Keratinocyte (primary cell): ENCODE results near the gene INVS. TPM values are rescaled to one million over a fixed set of nuclear protein-coding genes. Genes with fewer than 3 reads are reported as not detected.

Source experiments
- DNase-seq: peaks from one replicate; pipeline ENCODE4 v3.0.0-alpha.2; 2011; ENCODE audit warnings: low read depth, missing footprints, low spot score
- FAIRE-seq: peaks from 2 replicates; lab custom pipeline; 2011; peaks lifted over from hg19 to GRCh38; lab: Jason Lieb, UNC
- H2AFZ ChIP-seq: 2 replicates; pipeline ENCODE4 v1.6.0; 2012; ENCODE audit warnings: low read length, control low read depth, inconsistent platforms; ENCODE audit not compliant: control insufficient read depth
- H3K27ac ChIP-seq: 2 replicates; pipeline ENCODE4 v1.5.1; 2011; ENCODE audit warnings: low read length; ENCODE audit not compliant: control insufficient read depth, insufficient read depth
- H3K27me3 ChIP-seq: 3 replicates; pipeline ENCODE4 v1.6.0; 2011; ENCODE audit warnings: low read length; ENCODE audit not compliant: control insufficient read depth, insufficient read depth; ENCODE audit errors: extremely low read depth
- H3K36me3 ChIP-seq, 2 experiments: 2 replicates in 1 of 2; 3 replicates in 1 of 2; pipeline ENCODE4 v1.5.1; 2011; ENCODE audit warnings: low read length in 2 of 2, mild to moderate bottlenecking in 1 of 2; ENCODE audit not compliant: control insufficient read depth in 2 of 2, insufficient read depth in 2 of 2; ENCODE audit errors: extremely low read depth in 1 of 2
- H3K4me1 ChIP-seq: 3 replicates; pipeline ENCODE4 v1.5.1; 2011; ENCODE audit warnings: low read length; ENCODE audit not compliant: control insufficient read depth, insufficient read depth; ENCODE audit errors: extremely low read depth
- H3K4me2 ChIP-seq: 3 replicates; pipeline ENCODE4 v1.6.0; 2011; ENCODE audit warnings: low read depth, low read length; ENCODE audit not compliant: control insufficient read depth, insufficient read depth; ENCODE audit errors: extremely low read depth
- H3K4me3 ChIP-seq, 3 experiments: fragments of 200-600 bp in 1 of 3; sonication (generic) in 1 of 3; 2 replicates in 2 of 3; 3 replicates in 1 of 3; pipeline ENCODE4 v1.5.1; 2011 to 2016; ENCODE audit warnings: low read length in 3 of 3, mild to moderate bottlenecking in 3 of 3, control low read depth in 2 of 3, inconsistent platforms in 1 of 3, low read depth in 1 of 3, mixed read lengths in 1 of 3, mixed run types in 1 of 3, moderate library complexity in 1 of 3; ENCODE audit not compliant: control insufficient read depth in 2 of 3, insufficient read depth in 2 of 3; ENCODE audit errors: extremely low read depth in 1 of 3
- H3K79me2 ChIP-seq: 2 replicates; pipeline ENCODE4 v1.6.0; 2012; ENCODE audit warnings: low read length; ENCODE audit not compliant: control insufficient read depth, insufficient read depth
- H3K9ac ChIP-seq: 3 replicates; pipeline ENCODE4 v1.6.0; 2011; ENCODE audit warnings: low read length; ENCODE audit not compliant: control insufficient read depth, insufficient read depth; ENCODE audit errors: extremely low read depth
- H3K9me1 ChIP-seq: 3 replicates; pipeline ENCODE4 v1.6.0; 2011; ENCODE audit warnings: low read length; ENCODE audit not compliant: control insufficient read depth, insufficient read depth; ENCODE audit errors: extremely low read depth
- H3K9me3 ChIP-seq: 2 replicates; pipeline ENCODE4 v1.5.1; 2012; ENCODE audit warnings: low read depth, low read length; ENCODE audit not compliant: control insufficient read depth
- H4K20me1 ChIP-seq: 3 replicates; pipeline ENCODE4 v1.6.0; 2011; ENCODE audit warnings: low read length; ENCODE audit not compliant: control insufficient read depth, insufficient read depth; ENCODE audit errors: extremely low read depth
- EZH2 ChIP-seq: IDR thresholded peaks from one replicate; pipeline ENCODE4 v1.6.1; 2012; ENCODE audit warnings: inconsistent platforms, mild to moderate bottlenecking, low read length, moderate library complexity
- dilution Hi-C: fragments of 300-500 bp; cut with MboI; formaldehyde crosslinking; loops from one replicate; pipeline ENCODE4 v1.7.0; 2020; ENCODE audit warnings: low sequenced_read_pairs; ENCODE audit not compliant: extremely low pct_ligation_motif_present
- polyA plus RNA-seq, 5 experiments: library from polyadenylated mRNA; depleted of rRNA in 3 of 5; stranded (reverse) in 3 of 5; stranded (forward) in 1 of 5; unstranded in 1 of 5; fragments of >200 nt; gene quantifications; 1 replicate in 1 of 5; 2 replicates in 3 of 5; 3 replicates in 1 of 5; pipeline versions ENCODE4 v1.2.1 to v1.2.3, GENCODE V29; 2011 to 2012; ENCODE audit warnings: missing spikeins in 2 of 5, low read depth in 1 of 5, low replicate concordance in 1 of 5
- TF ChIP-seq, protein P1 (sequence below), 3 experiments: IDR thresholded peaks in 1 of 3; conservative IDR thresholded peaks in 1 of 3; optimal IDR thresholded peaks in 1 of 3; 2 replicates in 2 of 3; 3 replicates in 1 of 3; pipeline versions ENCODE3 to v1.5.1; 2011; ENCODE audit warnings: low read length in 3 of 3, mild to moderate bottlenecking in 3 of 3, moderate library complexity in 2 of 3, control low read depth in 1 of 3, inconsistent platforms in 1 of 3; ENCODE audit not compliant: insufficient read depth in 2 of 3; ENCODE audit errors: extremely low read depth in 1 of 3

Gene INVS
- polyA plus RNA-seq, 1 donor (not counting 4 experiments of a cell fraction or from before 2014, with no cell fraction given), result 21.1 TPM

DNA sequence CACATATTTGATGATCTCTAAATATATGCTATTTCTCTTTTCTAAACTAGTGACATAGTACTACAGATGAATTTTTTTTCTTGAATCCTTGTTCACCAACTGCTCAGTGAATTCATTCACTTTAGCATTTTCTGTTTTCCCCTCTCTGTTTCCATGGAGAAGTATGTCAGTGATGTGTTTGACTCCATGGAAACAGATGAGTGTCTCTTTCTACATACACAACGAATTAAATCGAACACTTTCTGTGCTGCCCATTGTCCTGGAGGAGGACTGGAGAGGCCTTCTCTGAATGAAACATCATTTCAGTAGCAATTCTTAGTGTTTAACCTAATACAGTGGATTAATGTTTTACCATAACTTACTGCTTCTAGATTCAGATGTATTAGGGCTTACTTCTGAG is 9.5 kb downstream of the INVS start:
- H2AFZ ChIP-seq, result no peak overlapping the region
- H3K27ac ChIP-seq, result no peak overlapping the region
- H3K9me1 ChIP-seq, result no peaks in the 10 kb centered on the region
- no peaks in the 10 kb centered on the region for H3K27me3 ChIP-seq
- no peak for TF ChIP-seq EZH2
- TF ChIP-seq, protein P1, sequence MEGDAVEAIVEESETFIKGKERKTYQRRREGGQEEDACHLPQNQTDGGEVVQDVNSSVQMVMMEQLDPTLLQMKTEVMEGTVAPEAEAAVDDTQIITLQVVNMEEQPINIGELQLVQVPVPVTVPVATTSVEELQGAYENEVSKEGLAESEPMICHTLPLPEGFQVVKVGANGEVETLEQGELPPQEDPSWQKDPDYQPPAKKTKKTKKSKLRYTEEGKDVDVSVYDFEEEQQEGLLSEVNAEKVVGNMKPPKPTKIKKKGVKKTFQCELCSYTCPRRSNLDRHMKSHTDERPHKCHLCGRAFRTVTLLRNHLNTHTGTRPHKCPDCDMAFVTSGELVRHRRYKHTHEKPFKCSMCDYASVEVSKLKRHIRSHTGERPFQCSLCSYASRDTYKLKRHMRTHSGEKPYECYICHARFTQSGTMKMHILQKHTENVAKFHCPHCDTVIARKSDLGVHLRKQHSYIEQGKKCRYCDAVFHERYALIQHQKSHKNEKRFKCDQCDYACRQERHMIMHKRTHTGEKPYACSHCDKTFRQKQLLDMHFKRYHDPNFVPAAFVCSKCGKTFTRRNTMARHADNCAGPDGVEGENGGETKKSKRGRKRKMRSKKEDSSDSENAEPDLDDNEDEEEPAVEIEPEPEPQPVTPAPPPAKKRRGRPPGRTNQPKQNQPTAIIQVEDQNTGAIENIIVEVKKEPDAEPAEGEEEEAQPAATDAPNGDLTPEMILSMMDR (optimal IDR thresholded peaks at IDR 0.05 in 1 of 3, IDR thresholded peaks at IDR 0.05 in 1 of 3, conservative IDR thresholded peaks at IDR 0.05 in 1 of 3; ENCODE audit: extremely low read depth in 1 of 3, insufficient read depth in 2 of 3, low read length in 3 of 3), result no peak
- no peak overlapping the region for H3K9ac ChIP-seq
- dilution Hi-C loops, result no loop called here
- no peak for FAIRE-seq
- H3K4me1 ChIP-seq, result peaks cover 22% of the 10 kb centered on the region
- DNase-seq, result no peak
- H3K79me2 ChIP-seq, result peaks cover 2% of the 10 kb centered on the region
- H4K20me1 ChIP-seq, result no peaks in the 10 kb centered on the region
- peaks cover 8 to 27% of the 10 kb centered on the region in 2 experiments for H3K36me3 ChIP-seq
- no peaks in the 10 kb centered on the region for H3K9me3 ChIP-seq
- H3K4me2 ChIP-seq, result no peak overlapping the region
- no peak overlapping the region for H3K4me3 ChIP-seq

DNA sequence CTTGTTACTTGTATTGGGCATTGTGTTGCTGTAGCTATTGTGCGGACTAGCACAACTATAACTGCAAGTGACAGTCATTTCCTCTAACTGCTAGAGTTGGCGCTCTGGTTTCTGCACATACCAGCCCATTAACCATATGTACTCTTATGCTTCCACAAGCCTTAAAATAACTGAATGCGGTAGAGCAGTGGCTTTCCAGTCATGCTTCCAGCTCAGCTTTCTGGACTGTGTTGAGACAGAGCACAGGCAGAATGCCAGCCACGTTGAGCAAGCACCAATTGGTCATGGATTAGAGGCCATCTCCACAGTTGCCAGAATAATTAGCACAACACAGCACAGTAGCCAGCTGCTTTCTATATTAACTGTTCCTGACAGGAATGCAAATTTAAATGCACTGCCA is 12.2 kb downstream of the INVS start:
- Histone ChIP-seq H3K36me3 (peaks cover 5 to 13% of the 10 kb centered on the region in 2 experiments), H3K27me3 (no peaks in the 10 kb centered on the region), H3K79me2 (peaks cover 5% of the 10 kb centered on the region), H2AFZ (no peak overlapping the region), H3K9me1 (no peaks in the 10 kb centered on the region), H3K9me3 (no peaks in the 10 kb centered on the region), H3K27ac (no peak overlapping the region), H3K4me1 (peaks cover 16% of the 10 kb centered on the region), H3K4me3 (no peak overlapping the region), H3K4me2 (no peak overlapping the region), H4K20me1 (no peaks in the 10 kb centered on the region), H3K9ac (no peak overlapping the region)
- TF ChIP-seq, protein P1 (optimal IDR thresholded peaks at IDR 0.05 in 1 of 3, IDR thresholded peaks at IDR 0.05 in 1 of 3, conservative IDR thresholded peaks at IDR 0.05 in 1 of 3; ENCODE audit: extremely low read depth in 1 of 3, insufficient read depth in 2 of 3, low read length in 3 of 3), result no peak
- TF ChIP-seq EZH2, result no peak
- dilution Hi-C loops, result no loop called here
- FAIRE-seq (peak; percentile 51), DNase-seq (no peak)
